Aorta (tissue), 5 donors: ENCODE data around the gene CA11. TPM values are rescaled to one million over a fixed set of nuclear protein-coding genes. Genes with fewer than 3 reads are reported as not detected.

Experiments used
- ATAC-seq: fragments of 200-7000 bp; cut with Tn5 transposase; one replicate; pipeline ENCODE4 v1.9.1; 2022; ENCODE audit warnings: moderate library complexity; ENCODE audit not compliant: low FRiP score
- DNase-seq, 2 donors: peaks; one replicate each; pipeline ENCODE4 v3.0.0-alpha.2; 2020
- H3K27ac ChIP-seq, 2 donors: one replicate each; pipeline ENCODE4 v1.5.1; 2013; ENCODE audit warnings: low read length in 2 of 2, mild to moderate bottlenecking in 2 of 2, moderate library complexity in 2 of 2, control low read depth in 1 of 2, inconsistent platforms in 1 of 2, low read depth in 1 of 2
- H3K27me3 ChIP-seq, 2 donors: one replicate each; pipeline ENCODE4 v1.6.1; 2013; ENCODE audit warnings: control low read depth in 1 of 2, low read length in 1 of 2, mild to moderate bottlenecking in 1 of 2, moderate library complexity in 1 of 2; ENCODE audit not compliant: insufficient read depth in 2 of 2, control insufficient read depth in 1 of 2
- H3K36me3 ChIP-seq, 2 donors: one replicate each; pipeline ENCODE4 v1.6.1; 2013; ENCODE audit warnings: control low read depth in 1 of 2, low read length in 1 of 2, mild to moderate bottlenecking in 1 of 2; ENCODE audit not compliant: insufficient read depth in 2 of 2, control insufficient read depth in 1 of 2
- H3K4me1 ChIP-seq, 2 donors: one replicate each; pipeline ENCODE4 v1.6.1; 2013; ENCODE audit warnings: low read length in 2 of 2, control low read depth in 1 of 2, mild to moderate bottlenecking in 1 of 2, moderate library complexity in 1 of 2; ENCODE audit not compliant: insufficient read depth in 2 of 2, control insufficient read depth in 1 of 2
- H3K4me3 ChIP-seq, 2 donors: one replicate each; pipeline ENCODE4 v1.5.1; 2013; ENCODE audit warnings: low read length in 2 of 2, control low read depth in 1 of 2, mild to moderate bottlenecking in 1 of 2
- H3K9me3 ChIP-seq: one replicate; pipeline ENCODE4 v1.6.1; 2013; ENCODE audit warnings: mild to moderate bottlenecking, low read length; ENCODE audit not compliant: control insufficient read depth
- WGBS, 2 donors: extraction: QIAGEN DNeasy Blood & Tissue Kit; methylation state at CpG; one replicate each; pipeline ENCODE4 v1.1.7; 2013; 5-methylcytosine and 5-hydroxymethylcytosine counted together
- intact Hi-C, 2 donors: fragments of 100-400 bp; cut with DNase I; formaldehyde crosslinking; loops; one replicate each; pipeline versions ENCODE4 v1.14.2 to v1.15.0; 2022
- polyA plus RNA-seq, 2 donors: library from polyadenylated mRNA; stranded (reverse); fragments of 200-250 nt; gene quantifications; one replicate each; pipeline ENCODE4 v1.2.3, GENCODE V29; 2013
- total RNA-seq, 2 donors: library from RNA; stranded (reverse); fragmentation: NEBNext Ultra II Directional; extraction: Animal tissue kit (Norgen Biotek cat#: 25700); gene quantifications; one replicate each; pipeline ENCODE4 v1.2.1, GENCODE V29; 2021
- donor health status: healthy with polysubstance abuse.
- donor health status: Bipolar disorder and iron deficiency.
- donor health status: DM: no; HTN: no; CAD: no.
- donor health status: DM: no; HTN: no; CAD: no.
- donor health status: DM: yes; HTN: yes; CAD: no.

The CA11 gene
- total and polyA plus RNA-seq, 4 donors = 6.4 to 59.5 (median 13.0) TPM

- Histone ChIP-seq H3K27ac (no peak overlapping the region), H3K4me1 (no peaks in the 10 kb centered on the region), H3K4me3 (no peak overlapping the region), H3K9me3 (no peaks in the 10 kb centered on the region), H3K27me3 (no peaks in the 10 kb centered on the region), H3K36me3 (no peaks in the 10 kb centered on the region)
- no peak for ATAC-seq
- DNase-seq = no peak
- intact Hi-C loops = no loop called here
- 65 to 90% methylated on average over 5 of the region's 5 CpGs for WGBS, 2 donors
Observed at GRCh38 chr19:48651683-48652048, 5.7 kb upstream of the CA11 start.

GRCh38 chr19:48650974-48651682, 5.1 kb upstream of the CA11 start:
- WGBS, 2 donors = 87% methylated on average over 12 of the region's 12 CpGs
- DNase-seq (no peak), ATAC-seq (no peak)
- Histone ChIP-seq H3K36me3 (no peaks in the 10 kb centered on the region), H3K27ac (no peak overlapping the region), H3K27me3 (no peaks in the 10 kb centered on the region), H3K4me1 (no peaks in the 10 kb centered on the region), H3K9me3 (no peaks in the 10 kb centered on the region), H3K4me3 (no peak overlapping the region)
- intact Hi-C loops = no loop called here

DNA sequence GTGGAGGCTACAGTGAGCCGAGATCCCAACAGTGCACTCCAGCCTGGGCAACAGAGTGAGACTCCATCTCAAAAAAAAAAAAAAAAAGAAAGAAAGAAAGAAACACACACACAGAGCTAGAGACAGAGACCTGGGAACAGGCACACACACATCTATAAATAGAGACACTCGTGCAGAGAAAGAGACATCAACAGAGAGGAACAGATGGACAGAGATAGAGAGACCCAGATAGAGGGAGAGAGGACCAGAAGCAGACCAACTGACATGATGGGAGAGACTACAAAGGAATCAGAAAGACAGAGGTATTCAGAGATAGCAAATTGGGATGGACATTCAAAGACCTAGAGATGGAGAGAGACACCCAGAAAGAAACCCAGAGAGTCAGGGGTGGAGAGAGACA, 2.1 kb upstream of the CA11 start:
- ATAC-seq (no peak), DNase-seq (no peak)
- H3K4me3 ChIP-seq = no peak overlapping the region
- WGBS, 2 donors = 70 to 72% methylated on average over 2 of the region's 2 CpGs
- no peaks in the 10 kb centered on the region for H3K36me3 ChIP-seq
- no peaks in the 10 kb centered on the region for H3K27me3 ChIP-seq
- H3K9me3 ChIP-seq = no peaks in the 10 kb centered on the region
- H3K4me1 ChIP-seq = peaks cover 0 to 3% of the 10 kb centered on the region in 2 donors
- H3K27ac ChIP-seq = no peak overlapping the region
- intact Hi-C loops = loop anchor here in 1 of 2 donors (5.0 to 10.0 kb wide), 3 partner anchors 69 to 327 kb away; partner anchors contain the start of gene MAMSTR

DNA sequence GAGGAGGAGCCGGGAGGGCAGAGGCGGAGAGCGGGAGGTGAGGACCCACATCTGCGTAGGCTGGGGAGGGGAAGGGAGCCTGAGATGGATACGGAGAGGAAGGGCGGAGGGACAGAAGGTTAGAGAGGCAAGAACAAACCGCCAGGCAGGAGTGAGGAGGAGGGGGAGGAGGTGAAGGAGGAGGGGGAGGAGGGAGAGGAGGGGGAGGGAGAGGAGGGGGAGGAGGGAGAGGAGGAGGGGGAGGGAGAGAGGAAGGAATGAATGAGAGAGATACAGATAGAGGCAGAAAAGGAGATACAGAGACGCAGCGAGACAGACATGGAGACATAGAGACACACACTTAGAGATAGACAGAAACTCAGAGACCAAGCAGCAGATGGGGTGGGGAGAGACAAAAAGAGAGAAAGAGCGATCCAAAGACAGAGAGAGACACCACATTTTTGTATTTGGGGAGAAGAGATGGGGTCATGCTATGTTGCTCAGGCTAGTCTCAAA, 782 bp upstream of the CA11 start:
- intact Hi-C loops = loop anchor here in 1 of 2 donors (5.0 to 10.0 kb wide), 3 partner anchors 71 to 328 kb away; partner anchors contain the start of gene MAMSTR
- WGBS, 2 donors = 12 to 25% methylated on average over 4 to 9 of the region's 10 CpGs
- Histone ChIP-seq H3K4me1 (peaks cover 0 to 3% of the 10 kb centered on the region in 2 donors), H3K9me3 (no peaks in the 10 kb centered on the region), H3K36me3 (no peaks in the 10 kb centered on the region), H3K27ac (no peak overlapping the region), H3K4me3 (no peak overlapping the region), H3K27me3 (no peaks in the 10 kb centered on the region)
- DNase-seq (no peak), ATAC-seq (no peak)

DNA sequence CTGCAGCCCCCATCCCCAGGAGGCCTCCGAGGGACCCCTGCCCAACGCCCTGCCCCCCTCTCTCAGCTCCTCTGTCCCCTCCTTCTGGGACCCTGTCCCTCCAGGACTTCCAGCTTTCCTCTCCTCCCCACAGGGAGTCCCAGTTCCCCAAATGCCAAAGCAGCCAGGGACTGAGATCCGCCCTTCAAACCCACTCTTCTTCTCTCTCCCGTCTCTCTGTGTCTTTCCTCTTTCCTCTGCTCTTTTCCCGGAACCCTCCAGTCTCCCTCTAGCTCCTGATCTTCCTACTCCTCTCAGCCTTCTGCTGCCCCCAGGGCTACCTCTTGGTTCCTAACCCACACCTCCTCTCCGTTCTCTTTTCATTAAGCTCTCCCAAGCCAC, 377 bp downstream of the CA11 start:
- peak; percentile 20 for ATAC-seq
- Histone ChIP-seq H3K36me3 (no peaks in the 10 kb centered on the region), H3K27ac (peak overlapping the region in 1 of 2 donors; percentile 1), H3K4me3 (peak overlapping the region in 1 of 2 donors; percentile 8), H3K4me1 (peaks cover 0 to 3% of the 10 kb centered on the region in 2 donors), H3K27me3 (no peaks in the 10 kb centered on the region), H3K9me3 (no peaks in the 10 kb centered on the region)
- DNase-seq = no peak
- intact Hi-C loops = loop anchor here in 1 of 2 donors (5.0 to 10.0 kb wide), 3 partner anchors 72 to 329 kb away; partner anchors contain the start of gene MAMSTR
- WGBS, 2 donors = 0% methylated on average over 6 of the region's 6 CpGs

DNA sequence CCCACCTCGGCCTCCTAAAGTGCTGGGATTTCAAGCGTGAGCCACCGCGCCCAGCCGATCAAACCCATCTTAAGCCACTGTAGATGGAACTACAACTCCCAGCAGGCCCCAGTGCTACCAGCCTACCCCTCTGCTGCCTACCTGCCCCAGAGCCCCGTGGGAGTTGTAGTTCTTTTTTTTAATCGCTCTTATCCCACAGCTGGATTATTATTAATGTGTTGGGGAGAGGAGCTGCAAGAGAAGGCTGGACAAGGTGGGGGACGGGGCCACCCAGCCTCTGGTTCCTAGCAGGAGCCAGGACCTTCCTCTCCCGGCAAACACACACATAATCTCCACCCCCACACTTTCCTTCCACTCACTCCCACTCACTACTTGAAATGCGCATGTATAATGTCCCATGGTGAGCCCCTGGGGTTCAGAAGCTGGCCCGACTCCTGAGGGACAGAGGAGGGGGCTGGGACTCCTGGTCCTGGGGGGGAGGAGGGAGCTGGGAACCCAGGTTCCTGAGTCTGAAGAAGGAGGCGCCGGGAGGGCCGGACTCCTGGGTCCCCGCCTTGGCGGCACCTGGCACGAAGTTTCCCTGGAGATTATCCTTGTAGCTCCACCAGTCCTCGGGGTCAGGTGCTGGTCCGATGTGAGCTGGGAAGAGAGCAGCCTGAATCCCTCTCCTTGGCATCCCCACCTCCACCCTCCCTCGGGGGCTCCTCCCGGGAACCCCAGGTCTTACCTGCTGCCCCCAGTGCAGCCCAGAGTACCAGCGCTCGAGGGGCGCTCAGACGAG, 958 bp downstream of the CA11 start:
- DNase-seq (peak; percentile 87), ATAC-seq (peak; percentile 90)
- WGBS, 2 donors = 0 to 1% methylated on average over 25 of the region's 25 CpGs
- Histone ChIP-seq H3K4me1 (peaks cover 0 to 3% of the 10 kb centered on the region in 2 donors), H3K36me3 (no peaks in the 10 kb centered on the region), H3K9me3 (no peaks in the 10 kb centered on the region), H3K4me3 (peak overlapping the region in 1 of 2 donors; percentile 8), H3K27me3 (no peaks in the 10 kb centered on the region), H3K27ac (peak overlapping the region in 1 of 2 donors; percentile 18)
- intact Hi-C loops = loop anchor here in 1 of 2 donors (5.0 to 10.0 kb wide), 3 partner anchors 72 to 330 kb away; partner anchors contain the start of gene MAMSTR

DNA sequence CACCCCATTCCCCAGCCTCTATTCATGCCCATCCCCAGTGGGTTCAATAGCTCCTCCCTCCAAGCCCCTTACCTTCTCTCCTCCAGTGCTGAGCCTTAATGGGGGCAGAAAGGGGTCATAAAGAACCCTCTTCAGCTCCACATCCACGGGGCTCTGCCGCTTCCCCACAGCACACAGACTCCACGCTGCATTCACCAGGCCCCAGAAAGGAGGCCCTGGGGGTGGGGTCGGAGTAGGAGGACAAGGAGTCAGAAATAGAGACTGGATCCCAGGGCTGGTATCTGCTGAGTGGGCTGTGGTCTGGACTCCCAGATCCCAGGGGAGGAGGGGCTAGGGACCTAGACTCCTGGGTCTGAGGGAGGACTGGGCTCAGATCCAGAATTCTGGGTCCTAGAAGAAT, 1.6 kb downstream of the CA11 start:
- no peak for DNase-seq
- intact Hi-C loops = loop anchor here in 1 of 2 donors (10.0 kb wide), 2 partner anchors 200 to 330 kb away; no protein-coding TSS in a partner anchor
- no peak for ATAC-seq
- no peaks in the 10 kb centered on the region for H3K9me3 ChIP-seq
- WGBS, 2 donors = 63 to 75% methylated on average over 4 of the region's 4 CpGs
- no peaks in the 10 kb centered on the region for H3K36me3 ChIP-seq
- peaks cover 0 to 3% of the 10 kb centered on the region in 2 donors for H3K4me1 ChIP-seq
- no peaks in the 10 kb centered on the region for H3K27me3 ChIP-seq
- H3K27ac ChIP-seq = no peak overlapping the region
- H3K4me3 ChIP-seq = no peak overlapping the region

GRCh38 chr19:48642862-48643261, 3.1 kb downstream of the CA11 start:
- Histone ChIP-seq H3K27ac (no peak overlapping the region), H3K4me1 (peaks cover 0 to 3% of the 10 kb centered on the region in 2 donors), H3K9me3 (no peaks in the 10 kb centered on the region), H3K36me3 (no peaks in the 10 kb centered on the region), H3K4me3 (no peak overlapping the region), H3K27me3 (no peaks in the 10 kb centered on the region)
- 91% methylated on average over 5 of the region's 5 CpGs for WGBS, 2 donors
- intact Hi-C loops = loop anchor here in 1 of 2 donors (10.0 kb wide), 2 partner anchors 202 to 332 kb away; no protein-coding TSS in a partner anchor
- DNase-seq (no peak), ATAC-seq (no peak)
